Panc1 (cell line): Measurements from ENCODE around the gene C16orf78. TPM values are rescaled to one million over a fixed set of nuclear protein-coding genes. Genes with fewer than 3 reads are reported as not detected.

Source experiments
- ATAC-seq: fragments of 200-7000 bp; cut with Tn5 transposase; 2 replicates; pipeline ENCODE4 v1.9.1; 2020; ENCODE audit warnings: mild to moderate bottlenecking, moderate library complexity
- BruUV-seq: library from RNA; stranded (reverse); fragments of 400-500 nt; replicated peaks from 2 replicates; lab custom pipeline; 2021; lab: Mats Ljungman, UMichigan
- CTCF ChIA-PET: fragments of 300-600 bp; sonication (Branson Sonifier 250); formaldehyde crosslinking; loops from one replicate; lab custom pipeline; 2022; ENCODE audit warnings: antibody characterized with exemption; lab: Charles Lee
- POLR2A ChIA-PET: fragments of 300-600 bp; sonication (Branson Sonifier 250); formaldehyde crosslinking; loops from one replicate; lab custom pipeline; 2022; ENCODE audit warnings: antibody characterized with exemption; lab: Charles Lee
- DNase-seq: peaks from one replicate; pipeline ENCODE4 v3.0.0-alpha.2; 2010; ENCODE audit warnings: low read depth, low spot score
- H3K27ac ChIP-seq: 2 replicates; pipeline ENCODE4 v1.5.1; 2011; ENCODE audit warnings: mild to moderate bottlenecking, low read length, inconsistent platforms
- H3K27me3 ChIP-seq: fragments of 200-500 bp; sonication (Bioruptor generic); 2 replicates; pipeline ENCODE4 v1.6.0; 2014; ENCODE audit warnings: low read length, inconsistent platforms; ENCODE audit not compliant: control insufficient read depth, insufficient read depth
- H3K36me3 ChIP-seq: fragments of 200-500 bp; sonication (Bioruptor generic); 2 replicates; pipeline ENCODE4 v1.5.1; 2014; ENCODE audit warnings: inconsistent platforms, mild to moderate bottlenecking, low read length, moderate library complexity; ENCODE audit not compliant: control insufficient read depth, insufficient read depth
- H3K4me1 ChIP-seq: 2 replicates; pipeline ENCODE4 v1.5.1; 2011; ENCODE audit warnings: inconsistent platforms, mild to moderate bottlenecking, low read length, moderate library complexity; ENCODE audit not compliant: control insufficient read depth, insufficient read depth
- H3K4me3 ChIP-seq, 2 experiments: 2 replicates each; pipeline ENCODE4 v1.5.1; 2011 to 2012; ENCODE audit warnings: low read depth in 2 of 2, low read length in 2 of 2, mild to moderate bottlenecking in 2 of 2, inconsistent platforms in 1 of 2, moderate library complexity in 1 of 2
- H3K9me3 ChIP-seq: fragments of 200-500 bp; sonication (Bioruptor generic); 2 replicates; pipeline ENCODE4 v1.5.1; 2014; ENCODE audit warnings: low read depth, mild to moderate bottlenecking, inconsistent platforms, low read length, moderate library complexity; ENCODE audit not compliant: control insufficient read depth, insufficient read depth
- CTCF ChIP-seq: fragments of 450-650 bp; IDR thresholded peaks from 2 replicates; pipeline ENCODE4 v1.5.1; 2017; ENCODE audit warnings: mild to moderate bottlenecking
- POLR2AphosphoS5 ChIP-seq: IDR thresholded peaks from 2 replicates; pipeline ENCODE4 v1.6.1; 2012; ENCODE audit warnings: mild to moderate bottlenecking, low read depth, low read length, moderate library complexity
- REST ChIP-seq, 2 experiments: IDR thresholded peaks; 2 replicates each; pipeline ENCODE4 v1.6.1; 2011 to 2012; ENCODE audit warnings: low read depth in 2 of 2, control low read depth in 1 of 2, low read length in 1 of 2, mild to moderate bottlenecking in 1 of 2, moderate library complexity in 1 of 2; ENCODE audit not compliant: insufficient read depth in 1 of 2
- SIN3A ChIP-seq: IDR thresholded peaks from 2 replicates; pipeline ENCODE4 v1.6.1; 2012; ENCODE audit warnings: low read depth, mild to moderate bottlenecking, low read length, moderate library complexity, borderline replicate concordance; ENCODE audit not compliant: insufficient read depth
- in situ Hi-C: cut with HindIII; loops from 2 replicates; pipeline ENCODE4 v1.10.0; 2016; ENCODE audit warnings: low sequenced_read_pairs, low pct_unique_long_range_greater_than_20kb
- intact Hi-C: fragments of 100-400 bp; cut with micrococcal nuclease; formaldehyde crosslinking; loops from one replicate; pipeline ENCODE4 v1.10.0; 2022; ENCODE audit not compliant: unreplicated experiment
- total RNA-seq: library from RNA; stranded (reverse); gene quantifications from one replicate; pipeline ENCODE4 v1.2.1, GENCODE V29; 2021; ENCODE audit not compliant: unreplicated experiment

C16orf78 gene
- total RNA-seq, 1 experiment from 2014 or later, result not detected

- no peak for DNase-seq
- no peaks in the 10 kb centered on the region; the same call in 1 of the 2 replicates for H3K27me3 ChIP-seq
- TF ChIP-seq SIN3A (no peak), REST (IDR thresholded peaks at IDR 0.05; ENCODE audit: insufficient read depth in 1 of 2, low read depth in 2 of 2, low read length in 1 of 2) (no peak), CTCF (no peak), POLR2AphosphoS5 (no peak)
- no peak overlapping the region for H3K4me3 ChIP-seq
- no peaks in the 10 kb centered on the region for H3K4me1 ChIP-seq
- no peaks in the 10 kb centered on the region for H3K9me3 ChIP-seq
- no peak overlapping the region for H3K27ac ChIP-seq
- in situ Hi-C loops, result no loop called here
- no peaks in the 10 kb centered on the region for H3K36me3 ChIP-seq
- intact Hi-C loops, result no loop called here
- no peak for ATAC-seq
- ChIA-PET CTCF (no interaction called here), POLR2A (no interaction called here)
- BruUV-seq, result no TSS peak
Observed at GRCh38 chr16:49439676-49440075, 66.1 kb downstream of the C16orf78 start.

- in situ Hi-C loops, result no loop called here
- no TSS peak for BruUV-seq
- Histone ChIP-seq H3K9me3 (no peaks in the 10 kb centered on the region), H3K27me3 (no peaks in the 10 kb centered on the region; the same call in 1 of the 2 replicates), H3K4me3 (no peak overlapping the region), H3K27ac (no peak overlapping the region), H3K4me1 (no peaks in the 10 kb centered on the region), H3K36me3 (no peaks in the 10 kb centered on the region)
- no peak for DNase-seq
- TF ChIP-seq CTCF (no peak), SIN3A (no peak)
- ATAC-seq, result no peak
- intact Hi-C loops, result no loop called here
- POLR2A ChIA-PET, result no interaction called here
- CTCF ChIA-PET, result no interaction called here
Observed at GRCh38 chr16:49440156-49441065, 66.8 kb downstream of the C16orf78 start.
